ENCODE results near the gene VPS41.

Gene VPS41

GRCh38 chr7:38907066-38907465 is 1.9 kb downstream of the VPS41 start:
- DNase-seq (ENCODE audit: low spot score) (no peak), FAIRE-seq (no peak)

- DNase-seq (ENCODE audit: low spot score) (no peak), FAIRE-seq (no peak)
These were observed 3.8 kb downstream of the VPS41 start for GRCh38 chr7:38905056-38905759.

DNA sequence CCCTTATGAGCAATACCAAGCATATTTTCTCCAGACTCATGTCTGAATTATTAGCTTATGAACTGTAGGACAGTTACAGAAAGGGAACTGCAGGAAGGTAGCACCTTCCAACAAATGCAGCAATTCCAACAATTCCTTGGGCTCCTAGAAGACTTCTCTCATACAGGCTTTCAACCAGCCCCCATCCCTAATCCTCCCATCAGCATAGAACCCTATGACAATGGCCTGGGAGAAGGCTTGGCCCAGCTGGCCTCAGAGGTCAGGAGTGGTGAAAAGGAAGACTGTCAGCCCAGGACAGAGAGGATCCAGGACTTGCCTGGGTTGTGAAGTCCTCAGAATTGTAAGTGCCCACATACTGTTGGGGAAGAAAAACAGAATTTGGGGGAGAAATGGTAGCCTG is 5.9 kb downstream of the VPS41 start:
- FAIRE-seq (no peak), DNase-seq (ENCODE audit: low spot score) (no peak)

GRCh38 chr7:38902449-38902848 is 6.5 kb downstream of the VPS41 start:
- no peak for FAIRE-seq

DNA sequence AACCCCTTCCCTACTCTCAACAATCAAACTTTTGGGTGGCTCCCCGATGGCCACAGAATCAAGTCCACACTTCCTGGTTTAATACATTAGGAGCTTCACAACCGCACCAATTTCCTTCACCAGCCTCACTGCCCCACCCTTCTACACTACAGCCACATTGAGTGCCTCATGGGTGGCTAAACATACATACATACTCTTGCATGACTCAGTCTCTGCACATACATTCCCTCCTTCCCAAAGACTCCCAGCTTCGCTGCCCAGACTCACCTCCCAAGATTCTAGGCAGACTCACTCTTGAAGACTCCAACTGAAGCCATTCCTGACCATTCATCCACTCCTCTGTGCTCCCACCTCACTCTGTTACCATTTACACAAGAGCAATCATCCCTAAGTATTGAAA is 15.9 kb downstream of the VPS41 start:
- DNase-seq (ENCODE audit: low spot score) (peak; percentile 23), FAIRE-seq (no peak)

More at GRCh38 chr7:38902449-38902848, 6.5 kb downstream of the VPS41 start:
- no peak for DNase-seq (ENCODE audit: low spot score)

GRCh38 chr7:38890597-38890996 is 18.4 kb downstream of the VPS41 start:
- no peak for FAIRE-seq
- DNase-seq (ENCODE audit: low spot score), result no peak

DNA sequence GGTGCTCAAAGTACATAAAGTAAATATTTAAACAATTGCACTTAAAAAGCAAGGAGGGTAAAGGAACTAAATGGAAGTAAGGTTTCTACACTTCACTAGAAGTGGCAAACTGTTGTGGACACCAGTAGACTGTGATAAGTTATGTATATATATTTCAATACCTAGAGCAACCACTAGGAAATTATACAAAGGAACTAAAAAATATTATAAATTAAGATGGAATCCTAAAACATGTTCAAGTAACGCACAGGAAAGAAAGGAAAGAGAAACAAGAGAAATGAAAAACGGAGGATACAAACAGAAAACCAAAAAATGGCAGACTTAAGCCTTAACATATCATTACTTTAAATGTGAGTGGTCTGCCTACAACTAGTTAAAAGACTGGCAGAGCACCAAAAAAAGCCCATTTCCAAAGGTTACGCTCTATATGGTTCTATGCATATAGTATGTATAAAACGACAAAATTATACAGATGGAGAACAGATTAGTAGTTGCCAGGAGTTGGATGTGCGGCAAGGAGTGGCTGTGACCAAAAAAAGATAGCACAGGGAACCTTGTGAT is 19.0 kb downstream of the VPS41 start:
- FAIRE-seq (no peak), DNase-seq (ENCODE audit: low spot score) (no peak)

GRCh38 chr7:38889079-38889478 is 19.9 kb downstream of the VPS41 start:
- DNase-seq (ENCODE audit: low spot score) (no peak), FAIRE-seq (no peak)

GRCh38 chr7:38886265-38886664 is 22.7 kb downstream of the VPS41 start:
- DNase-seq (ENCODE audit: low spot score), result no peak
- FAIRE-seq, result no peak

GRCh38 chr7:38883706-38884105 is 25.3 kb downstream of the VPS41 start:
- FAIRE-seq, result no peak
- DNase-seq (ENCODE audit: low spot score), result no peak

DNA sequence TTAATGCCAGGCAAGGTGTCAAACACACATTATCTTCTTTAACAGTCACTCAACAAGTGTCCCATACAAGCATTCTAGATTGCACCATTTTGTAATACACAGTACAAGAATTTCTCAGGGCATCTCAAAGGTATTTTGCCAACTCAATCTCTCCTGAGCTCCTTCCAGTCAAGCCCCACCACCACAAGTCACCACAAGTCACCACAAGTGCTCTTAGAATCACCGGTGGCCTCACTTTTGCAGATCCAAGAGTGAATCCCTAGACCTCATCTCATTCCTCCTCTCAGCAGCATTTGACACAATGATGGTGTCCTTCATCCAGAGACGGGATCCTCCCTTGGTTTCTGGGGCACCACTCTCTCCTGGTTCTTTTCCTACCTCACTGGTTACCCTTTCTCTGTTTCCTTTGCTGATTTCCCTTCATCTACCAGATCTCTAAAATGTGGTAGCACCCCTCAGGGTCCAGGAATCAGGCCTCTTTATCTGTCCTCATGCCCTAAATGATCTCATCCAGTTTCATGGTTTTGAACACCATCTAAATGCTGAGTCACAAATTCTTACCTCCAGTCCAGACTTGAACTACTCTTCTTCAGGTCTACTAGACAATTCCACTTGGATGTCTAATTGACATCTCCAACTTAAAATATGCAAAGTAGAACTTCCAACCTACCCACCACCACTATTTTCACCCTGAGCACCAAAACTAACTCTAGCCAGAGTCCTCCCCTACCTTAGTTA is 26.9 kb downstream of the VPS41 start:
- no peak for FAIRE-seq

GRCh38 chr7:38881015-38881414 is 28.0 kb downstream of the VPS41 start:
- FAIRE-seq, result no peak
- no peak for DNase-seq (ENCODE audit: low spot score)

More for the DNA sequence above, 26.9 kb downstream of the VPS41 start:
- no peak for DNase-seq (ENCODE audit: low spot score)

DNA sequence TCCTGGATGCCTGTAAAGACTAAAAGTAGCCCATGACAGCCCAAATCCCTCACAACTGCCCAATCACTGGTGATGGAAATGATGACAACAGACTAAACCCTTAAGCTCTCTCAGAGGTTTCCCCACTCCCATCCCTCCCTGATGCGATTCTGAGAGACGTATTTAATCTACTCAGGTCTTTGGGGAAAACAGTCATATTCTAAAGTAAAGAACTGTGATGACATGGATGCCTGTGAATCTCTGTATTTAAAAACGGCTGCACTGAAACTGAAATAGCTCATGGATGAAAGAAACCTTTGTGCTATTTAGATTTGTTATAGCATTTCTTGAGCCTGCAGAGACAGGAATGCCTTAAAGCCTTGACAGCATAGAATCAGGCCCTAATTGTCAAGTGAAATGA is 28.5 kb downstream of the VPS41 start:
- DNase-seq (ENCODE audit: low spot score) (no peak), FAIRE-seq (no peak)

- DNase-seq (ENCODE audit: low spot score) (no peak), FAIRE-seq (no peak)
These were observed 29.0 kb downstream of the VPS41 start for GRCh38 chr7:38880035-38880434.

GRCh38 chr7:38878694-38879457 is 30.1 kb downstream of the VPS41 start:
- FAIRE-seq, result no peak
- no peak for DNase-seq (ENCODE audit: low spot score)

DNA sequence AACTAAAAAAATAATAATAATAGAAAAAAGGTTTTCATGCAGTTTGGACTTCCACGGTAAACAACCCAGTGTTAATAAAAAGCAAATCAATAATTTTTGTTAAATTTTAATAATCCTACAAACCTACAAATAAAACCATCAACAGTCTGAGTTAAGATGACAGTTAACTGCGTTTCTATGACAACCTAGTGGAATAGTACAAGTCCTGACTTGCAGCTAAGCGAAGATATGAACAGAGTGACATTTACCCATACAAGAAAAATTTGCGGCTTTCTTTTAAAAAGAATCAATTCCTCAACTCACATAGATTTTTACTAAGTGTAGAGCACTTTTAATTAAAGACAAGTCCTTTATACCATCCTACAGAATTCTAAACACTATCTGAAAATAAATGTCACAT is 35.6 kb downstream of the VPS41 start:
- DNase-seq (ENCODE audit: low spot score), result no peak
- no peak for FAIRE-seq

- DNase-seq (ENCODE audit: low spot score) (no peak), FAIRE-seq (no peak)
These were observed 36.8 kb downstream of the VPS41 start for GRCh38 chr7:38872202-38872601.

- no peak for DNase-seq (ENCODE audit: low spot score)
- no peak for FAIRE-seq
These were observed 38.8 kb downstream of the VPS41 start for GRCh38 chr7:38870147-38870546.

DNA sequence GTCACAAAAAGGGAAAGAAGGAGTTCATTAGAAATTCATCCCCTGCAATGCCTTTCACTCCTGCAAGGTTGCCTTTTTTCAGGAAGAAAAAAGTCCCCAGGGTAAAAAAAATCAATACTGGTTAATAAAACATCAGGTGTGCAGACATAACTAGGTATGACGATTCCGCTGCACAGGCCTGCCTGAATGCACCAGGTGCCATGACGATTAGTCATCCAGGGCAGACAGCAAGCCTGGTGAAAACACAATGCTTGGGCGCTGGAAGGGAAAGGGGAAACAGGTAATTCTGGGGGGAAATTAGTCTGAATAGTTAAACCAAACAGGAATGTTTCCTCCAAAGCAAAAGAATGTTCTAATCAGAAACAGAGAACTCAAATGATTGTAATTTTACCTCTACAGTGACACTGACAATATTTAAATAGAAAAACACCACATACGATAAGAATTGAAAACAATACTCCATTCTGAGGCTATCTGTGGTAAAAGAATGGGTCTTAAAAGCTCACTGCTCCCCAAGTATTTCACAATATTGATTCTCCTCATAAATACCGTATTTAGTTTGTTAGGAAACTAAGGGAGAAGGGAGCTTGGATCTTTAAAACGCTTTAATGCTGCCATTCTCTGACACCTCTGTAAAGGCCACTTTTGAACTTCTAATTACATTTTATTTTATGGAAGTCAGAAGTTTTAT is 45.2 kb downstream of the VPS41 start:
- no peak for DNase-seq (ENCODE audit: low spot score)
- no peak for FAIRE-seq

- DNase-seq (ENCODE audit: low spot score) (no peak), FAIRE-seq (no peak)
These were observed 46.3 kb downstream of the VPS41 start for GRCh38 chr7:38862666-38863065.

GRCh38 chr7:38858259-38858884 is 50.6 kb downstream of the VPS41 start:
- DNase-seq (ENCODE audit: low spot score) (no peak), FAIRE-seq (no peak)
